ENCODE data around the gene TMBIM6.
A peak's percentile ranks its signal among the peaks of the same experiment; 100 is the strongest.
"Not testable (repeated sequence)": the region's sequence is repeated elsewhere in the genome, so short reads cannot be mapped to it uniquely, and the experiment has no call there.

Gene TMBIM6

GRCh38 chr12:49776858-49777257 is 35.5 kb downstream of the TMBIM6 start:
- DNase-seq (ENCODE audit: low spot score), result no peak

- no peak for DNase-seq (ENCODE audit: low spot score)
These were observed 36.0 kb downstream of the TMBIM6 start for GRCh38 chr12:49777341-49777740.

GRCh38 chr12:49777800-49778748 is 36.7 kb downstream of the TMBIM6 start:
- peak; percentile 73 for DNase-seq (ENCODE audit: low spot score)

- DNase-seq (ENCODE audit: low spot score), result no peak
These were observed 38.2 kb downstream of the TMBIM6 start for GRCh38 chr12:49779581-49779980.

GRCh38 chr12:49780914-49781313 is 39.6 kb downstream of the TMBIM6 start:
- not testable (repeated sequence) for DNase-seq (ENCODE audit: low spot score)

- peak; percentile 50 for DNase-seq (ENCODE audit: low spot score)
These were observed 42.7 kb downstream of the TMBIM6 start for GRCh38 chr12:49783917-49784676.

GRCh38 chr12:49784756-49785409 is 43.5 kb downstream of the TMBIM6 start:
- DNase-seq (ENCODE audit: low spot score), result no peak

- DNase-seq (ENCODE audit: low spot score), result no peak
These were observed 46.3 kb downstream of the TMBIM6 start for GRCh38 chr12:49787672-49788071.

- no peak for DNase-seq (ENCODE audit: low spot score)
These were observed 48.6 kb downstream of the TMBIM6 start for GRCh38 chr12:49789992-49790391.

GRCh38 chr12:49790741-49791555 is 49.6 kb downstream of the TMBIM6 start:
- no peak for DNase-seq (ENCODE audit: low spot score)

- DNase-seq (ENCODE audit: low spot score), result no peak
These were observed 50.3 kb downstream of the TMBIM6 start for GRCh38 chr12:49791700-49792099.

- DNase-seq (ENCODE audit: low spot score), result no peak
These were observed 51.0 kb downstream of the TMBIM6 start for GRCh38 chr12:49792181-49792970.

- DNase-seq (ENCODE audit: low spot score), result no peak
These were observed 51.7 kb downstream of the TMBIM6 start for GRCh38 chr12:49792976-49793580.

- no peak for DNase-seq (ENCODE audit: low spot score)
These were observed 52.3 kb downstream of the TMBIM6 start for GRCh38 chr12:49793620-49794019.

GRCh38 chr12:49794021-49794420 is 52.7 kb downstream of the TMBIM6 start:
- no peak for DNase-seq (ENCODE audit: low spot score)

GRCh38 chr12:49794811-49795653 is 53.7 kb downstream of the TMBIM6 start:
- no peak for DNase-seq (ENCODE audit: low spot score)

GRCh38 chr12:49795654-49796105 is 54.3 kb downstream of the TMBIM6 start:
- DNase-seq (ENCODE audit: low spot score), result no peak

- no peak for DNase-seq (ENCODE audit: low spot score)
These were observed 54.8 kb downstream of the TMBIM6 start for GRCh38 chr12:49796155-49796554.

All from GM03348 (cell line).